Vagina (tissue), 2 donors: ENCODE data around the gene TCEANC2. TPM values are rescaled to one million over a fixed set of nuclear protein-coding genes. Genes with fewer than 3 reads are reported as not detected.

ENCODE experiments used
- DNase-seq, 2 donors: peaks; one replicate each; pipeline ENCODE4 v3.0.0-alpha.2; 2017; ENCODE audit errors: extremely low spot score in 2 of 2
- H3K27ac ChIP-seq: fragments of 200-600 bp; sonication (generic); one replicate; pipeline ENCODE4 v1.5.1; 2019
- H3K27me3 ChIP-seq: fragments of 200-600 bp; sonication (generic); one replicate; pipeline ENCODE4 v1.5.1; 2019
- H3K36me3 ChIP-seq, 2 donors: fragments of 200-600 bp; sonication (generic); one replicate each; pipeline ENCODE4 v1.5.1; 2017 to 2019
- H3K4me1 ChIP-seq: fragments of 200-600 bp; sonication (generic); one replicate; pipeline ENCODE4 v1.5.1; 2019
- H3K4me3 ChIP-seq, 2 donors: fragments of 200-600 bp; sonication (generic); 1 replicate in 1 of 2; 2 replicates in 1 of 2; pipeline ENCODE4 v1.5.1; 2016 to 2019
- H3K9me3 ChIP-seq: fragments of 200-600 bp; sonication (generic); one replicate; pipeline ENCODE4 v1.5.1; 2019
- CTCF ChIP-seq, 3 experiments: fragments of 450-650 bp in 2 of 3; fragments of 200-600 bp in 1 of 3; sonication (generic) in 1 of 3; IDR thresholded peaks; one replicate each; pipeline ENCODE4 v1.5.1; 2017 to 2019; ENCODE audit warnings: antibody characterized with exemption in 3 of 3, mild to moderate bottlenecking in 2 of 3, moderate library complexity in 2 of 3
- POLR2A ChIP-seq, 2 donors: fragments of 450-650 bp; IDR thresholded peaks; one replicate each; pipeline ENCODE4 v1.6.1; 2017; ENCODE audit warnings: antibody characterized with exemption in 2 of 2, mild to moderate bottlenecking in 2 of 2, moderate library complexity in 2 of 2
- POLR2AphosphoS5 ChIP-seq, 2 donors: sonication (generic); formaldehyde crosslinking; IDR thresholded peaks; one replicate each; pipeline ENCODE4 v1.9.0; 2017; ENCODE audit warnings: antibody characterized with exemption in 2 of 2, mild to moderate bottlenecking in 2 of 2, low read depth in 1 of 2; ENCODE audit not compliant: insufficient read depth in 1 of 2
- intact Hi-C: fragments of 100-400 bp; cut with DNase I; formaldehyde crosslinking; loops from one replicate; pipeline ENCODE4 v1.15.1; 2023
- microRNA-seq: library from miRNA; unstranded; fragments of <30 nt; microRNA quantifications from one replicate; pipeline ENCODE4, GENCODE V29; 2017; ENCODE audit warnings: borderline number of aligned reads, borderline replicate concordance
- small RNA-seq: library from RNA; depleted of rRNA; stranded (forward); fragments of <200 nt; gene quantifications from one replicate; pipeline ENCODE3, GENCODE V24; 2016
- total RNA-seq: library from RNA; depleted of rRNA; stranded (reverse); fragments of >200 nt; gene quantifications from one replicate; pipeline ENCODE4 v1.2.3, GENCODE V29; 2016

TCEANC2 gene
- total RNA-seq, 1 donor from 2014 or later = 4.7 TPM

- DNase-seq = no peak
- Histone ChIP-seq H3K4me1 (peaks cover 18% of the 10 kb centered on the region), H3K36me3 (no peaks in the 10 kb centered on the region), H3K27ac (peak within 1 kb of the TSS; percentile 39), H3K9me3 (no peaks in the 10 kb centered on the region), H3K4me3 (no peak within 1 kb of the TSS), H3K27me3 (no peaks in the 10 kb centered on the region)
- intact Hi-C loops = no loop called here
- TF ChIP-seq POLR2A (IDR thresholded peaks at IDR 0.05) (no peak), CTCF (IDR thresholded peaks at IDR 0.05) (no peak), POLR2AphosphoS5 (IDR thresholded peaks at IDR 0.05; ENCODE audit: insufficient read depth in 1 of 2, low read depth in 1 of 2) (no peak)
Observed at GRCh38 chr1:54152696-54153095, 99.3 kb downstream of the TCEANC2 start, which contains the start of gene CDCP2. CDCP2 (minus strand) TSS chr1:54153000; CDS start chr1:54152922, 78 bp downstream.

GRCh38 chr1:54153535-54154439 lies 100.4 kb downstream of the TCEANC2 start:
- no peak for DNase-seq
- intact Hi-C loops = no loop called here
- H3K36me3 ChIP-seq = no peaks in the 10 kb centered on the region
- H3K4me3 ChIP-seq = no peak overlapping the region
- H3K27ac ChIP-seq = peak overlapping the region; percentile 39
- H3K4me1 ChIP-seq = peaks cover 18% of the 10 kb centered on the region
- no peaks in the 10 kb centered on the region for H3K27me3 ChIP-seq
- no peaks in the 10 kb centered on the region for H3K9me3 ChIP-seq
- TF ChIP-seq CTCF (IDR thresholded peaks at IDR 0.05) (no peak), POLR2A (IDR thresholded peaks at IDR 0.05) (no peak), POLR2AphosphoS5 (IDR thresholded peaks at IDR 0.05; ENCODE audit: insufficient read depth in 1 of 2, low read depth in 1 of 2) (peak; percentile 55 to 63)

Small RNAs within 50 kb of the gene (microRNA-seq; reads per million reads assigned to microRNA genes)
- 1.4 reads per million for gene MIR4781

Small RNAs within 50 kb of the gene (small RNA-seq; reads per million reads assigned to genes)
- gene AL353898.1 (not detected), gene AL353898.2 (not detected)

Other genes with a start within 250 kb of the TCEANC2 start
- gene NDC1, start 215.3 kb upstream of the TCEANC2 start, total RNA-seq = 12.3 TPM
- gene YIPF1, start 163.8 kb upstream of the TCEANC2 start, total RNA-seq = 22.1 TPM
- gene DIO1, start 159.4 kb upstream of the TCEANC2 start, total RNA-seq = not detected
- gene IFT25, start 107.9 kb upstream of the TCEANC2 start, total RNA-seq = 19.4 TPM
- 31.7 TPM for gene LRRC42, start 107.3 kb upstream of the TCEANC2 start, total RNA-seq
- not detected for gene LDLRAD1, start 35.4 kb upstream of the TCEANC2 start, total RNA-seq
- 113 TPM for gene TMEM59, start 404 bp upstream of the TCEANC2 start, total RNA-seq
- not detected for gene CDCP2, start 99.4 kb downstream of the TCEANC2 start, total RNA-seq
- gene CYB5RL, start 146.4 kb downstream of the TCEANC2 start, total RNA-seq = 3.7 TPM
- 45.9 TPM for gene MRPL37, start 146.6 kb downstream of the TCEANC2 start, total RNA-seq